ENCODE results near the gene RPL34.
A peak's percentile ranks its signal among the peaks of the same experiment; 100 is the strongest.

RPL34 gene

GRCh38 chr4:108624263-108625056, 4.1 kb downstream of the RPL34 start:
- no peak for DNase-seq

GRCh38 chr4:108626056-108626455, 5.7 kb downstream of the RPL34 start:
- no peak for DNase-seq

- DNase-seq: no peak
Observed at GRCh38 chr4:108628411-108628810, 8.0 kb downstream of the RPL34 start.

DNA sequence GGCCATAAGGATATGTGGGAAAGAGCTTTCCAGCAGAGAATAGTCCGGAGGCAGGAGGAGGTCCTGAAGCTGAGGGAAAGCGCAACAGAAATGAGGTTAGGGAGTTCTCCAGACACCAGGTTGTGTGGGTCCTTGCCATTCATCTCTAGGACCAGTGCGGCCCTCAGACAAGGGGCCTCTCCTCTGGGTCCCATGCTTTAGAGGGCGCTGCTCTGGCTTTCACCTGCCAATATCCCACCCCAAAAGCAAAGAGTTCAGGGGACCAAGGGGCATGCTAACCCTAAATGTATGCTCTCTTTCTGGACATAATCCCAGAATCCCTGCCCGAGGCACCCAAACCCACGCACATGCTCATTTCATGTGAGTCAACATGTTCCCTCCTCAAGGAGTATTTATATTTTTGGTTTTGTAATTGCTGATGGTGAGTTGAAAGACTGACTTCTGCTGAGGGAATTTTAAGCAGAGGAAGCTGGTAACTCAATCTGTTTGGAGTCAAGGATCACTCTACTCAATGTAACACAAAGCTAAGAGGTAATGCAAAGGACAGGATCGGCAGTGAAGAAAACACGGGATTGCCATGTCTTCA, 14.8 kb downstream of the RPL34 start:
- no peak for DNase-seq

DNA sequence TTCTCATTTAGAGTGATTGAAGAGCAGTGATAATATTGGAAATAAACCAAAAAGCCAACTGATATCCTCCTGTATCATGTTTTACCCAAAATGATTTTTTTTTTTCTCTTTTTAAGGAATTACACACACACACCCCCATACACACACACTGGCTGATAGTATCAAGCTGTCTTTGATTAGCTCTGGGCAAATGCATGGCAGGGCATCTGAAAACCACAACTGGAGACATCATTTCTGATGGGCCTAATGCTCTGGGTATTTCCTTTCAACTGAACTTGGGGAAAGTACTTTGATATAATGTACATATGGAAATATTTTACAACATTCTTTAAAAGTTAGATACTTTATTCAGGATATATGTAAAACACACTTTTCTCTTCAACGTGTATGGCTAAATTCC, 15.9 kb downstream of the RPL34 start:
- no peak for DNase-seq

DNA sequence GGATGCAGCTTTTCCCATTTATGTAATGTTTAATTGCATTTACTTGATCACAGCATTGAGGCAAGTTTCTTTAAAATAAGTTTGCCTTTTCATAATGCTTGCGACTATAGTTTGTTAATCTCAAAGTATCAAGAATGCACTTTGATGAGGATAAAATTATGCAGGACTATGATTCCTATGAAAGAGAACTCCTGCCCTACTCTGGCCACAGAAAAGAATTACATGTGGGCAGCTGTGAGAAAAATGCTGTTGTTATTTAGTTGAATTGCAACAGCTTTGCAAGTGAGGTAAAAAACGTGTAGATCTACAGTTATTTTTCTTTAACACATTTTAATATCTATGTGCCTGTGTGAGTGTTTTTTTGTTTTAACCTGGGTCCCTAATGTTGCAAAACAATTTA, 17.5 kb downstream of the RPL34 start:
- DNase-seq: no peak

DNA sequence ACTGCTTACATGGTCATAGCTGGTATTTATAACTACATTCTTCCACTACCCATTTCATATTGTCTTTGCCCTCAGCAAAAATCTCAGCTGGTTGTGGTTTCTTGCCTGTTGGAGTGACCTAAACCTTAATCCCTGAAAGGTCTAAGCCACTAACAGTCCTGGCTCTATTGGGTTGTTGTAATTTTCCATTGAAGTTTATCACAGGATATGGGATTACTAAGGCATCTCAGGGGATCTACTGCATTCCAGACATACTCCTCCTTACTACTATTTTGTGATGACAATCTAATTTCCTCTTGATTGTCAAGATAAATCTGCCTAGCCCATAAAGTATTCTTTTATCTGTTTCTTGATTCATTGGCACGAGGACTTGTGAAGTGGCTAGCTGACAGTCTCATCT, 23.9 kb downstream of the RPL34 start:
- DNase-seq: no peak

GRCh38 chr4:108646706-108647105, 26.3 kb downstream of the RPL34 start:
- DNase-seq: no peak

DNA sequence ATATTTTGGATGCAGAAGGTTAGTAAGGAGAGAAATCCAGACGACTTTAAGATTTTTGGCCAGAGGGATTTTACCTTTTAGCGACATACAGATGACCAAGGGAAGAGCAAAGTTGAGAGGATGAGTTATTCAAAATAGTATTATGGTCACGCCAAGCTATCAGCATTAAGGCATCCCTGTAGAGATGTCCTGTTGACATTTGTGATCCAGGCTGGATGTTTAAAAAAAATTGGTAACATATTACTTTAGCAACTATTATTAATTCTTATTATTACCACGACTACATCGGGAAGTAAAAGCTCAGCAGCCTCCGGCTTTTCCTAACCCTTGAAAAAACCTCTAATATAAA, 29.5 kb downstream of the RPL34 start:
- no peak for DNase-seq

- DNase-seq: peak; percentile 97
Observed at GRCh38 chr4:108650212-108651013, 30.0 kb downstream of the RPL34 start, which contains the start of gene OSTC. TSS of gene OSTC (plus strand) at chr4:108650599. CDS start at chr4:108650656, 57 bp downstream.

DNA sequence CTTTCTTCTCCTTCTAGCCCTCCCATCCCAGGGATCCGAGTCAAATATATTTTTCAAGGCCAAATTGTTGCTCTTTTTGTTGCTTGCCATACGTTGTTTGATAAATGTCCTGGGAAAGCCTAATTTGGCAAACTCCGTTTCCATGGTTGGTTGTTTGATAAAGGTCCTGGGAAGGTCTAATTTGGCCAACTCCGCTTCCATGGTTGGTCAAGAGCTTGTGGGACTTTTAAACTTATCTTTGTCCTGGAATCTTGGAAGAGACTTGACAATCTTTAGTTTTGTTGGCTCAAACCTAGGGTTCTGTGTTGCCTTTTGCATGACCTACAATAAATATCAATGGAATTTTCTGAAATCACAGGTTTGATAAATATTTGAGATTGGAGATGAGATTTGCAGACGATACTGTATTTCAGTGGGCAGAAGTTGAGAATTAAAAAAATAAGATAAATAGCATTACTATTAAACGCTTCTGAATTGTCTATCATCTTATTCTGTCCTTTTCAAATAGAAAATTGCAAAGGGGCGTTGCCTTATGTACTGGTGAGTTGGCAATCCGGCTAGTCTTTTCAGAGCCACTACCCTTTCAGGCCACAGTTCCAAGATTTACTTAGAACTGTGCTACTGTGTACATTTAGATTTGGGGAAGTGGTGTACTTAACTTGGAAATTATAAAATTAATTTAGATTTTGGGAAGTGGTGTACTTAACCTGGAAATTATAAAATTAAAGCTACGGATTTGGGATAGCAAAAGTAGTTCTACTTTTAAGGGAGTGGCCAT, 30.8 kb downstream of the RPL34 start:
- DNase-seq: no peak

DNA sequence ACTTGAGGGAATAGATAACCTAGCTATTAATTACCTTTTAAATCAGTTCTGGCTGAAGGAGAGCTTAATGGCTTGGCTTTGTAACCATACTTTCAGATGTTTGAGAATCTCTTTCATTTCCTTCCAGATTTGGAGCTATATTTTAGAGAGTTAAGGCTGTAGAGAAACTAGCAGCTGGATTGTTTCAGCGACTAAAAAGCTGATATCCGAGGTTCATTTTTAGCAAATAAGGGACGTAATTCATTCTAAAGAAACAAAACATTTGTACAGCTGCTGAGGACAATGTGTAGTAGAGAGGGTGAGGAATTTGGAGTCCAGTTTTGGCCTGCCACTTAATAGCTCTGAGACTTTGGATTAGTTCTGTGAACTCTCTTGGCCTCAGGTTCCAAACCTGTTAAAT, 42.3 kb downstream of the RPL34 start:
- no peak for DNase-seq

DNA sequence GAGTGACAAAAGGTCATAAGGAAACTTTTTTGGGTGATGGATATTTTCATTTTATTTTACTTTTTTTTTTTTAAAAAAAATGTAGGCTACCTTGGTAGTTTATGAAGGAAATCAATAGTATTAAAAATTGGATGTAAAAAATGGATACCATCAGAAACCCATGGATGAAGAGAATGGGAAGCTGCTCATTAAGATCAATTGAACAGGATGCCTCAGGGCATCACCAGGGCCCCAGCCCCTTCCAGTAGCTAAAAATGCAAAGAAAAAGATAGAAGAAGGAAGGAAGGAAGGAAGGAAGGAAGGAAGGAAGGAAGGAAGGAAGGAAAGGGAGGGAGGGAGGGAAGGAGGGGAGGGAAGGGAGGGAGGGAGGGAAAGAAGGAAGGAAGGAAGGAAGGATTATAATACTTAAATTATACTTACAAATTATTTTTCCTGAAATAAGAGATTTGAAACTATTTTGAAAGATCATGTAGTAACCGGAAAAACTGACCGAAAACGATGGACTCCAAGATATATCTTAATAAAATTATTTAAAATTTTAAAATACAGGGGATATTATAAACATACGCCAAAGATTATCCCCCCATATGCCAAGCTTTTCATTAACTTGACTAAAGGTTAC, 54.1 kb downstream of the RPL34 start:
- DNase-seq: no peak
